Activated CD4-positive, alpha-beta T cell treated with anti-CD3 and anti-CD28 coated beads, Interleukin-2, amount 50 U/mL, for 24 hours (primary cell): ENCODE results near the gene RMND1.
"Not testable (repeated sequence)": the region's sequence is repeated elsewhere in the genome, so short reads cannot be mapped to it uniquely, and the experiment has no call there.

Experiments
- DNase-seq, 2 donors: peaks; one replicate each; pipeline ENCODE4 v3.0.0-alpha.2; 2020; ENCODE audit warnings: low read depth in 1 of 2, low spot score in 1 of 2

The RMND1 gene

DNA sequence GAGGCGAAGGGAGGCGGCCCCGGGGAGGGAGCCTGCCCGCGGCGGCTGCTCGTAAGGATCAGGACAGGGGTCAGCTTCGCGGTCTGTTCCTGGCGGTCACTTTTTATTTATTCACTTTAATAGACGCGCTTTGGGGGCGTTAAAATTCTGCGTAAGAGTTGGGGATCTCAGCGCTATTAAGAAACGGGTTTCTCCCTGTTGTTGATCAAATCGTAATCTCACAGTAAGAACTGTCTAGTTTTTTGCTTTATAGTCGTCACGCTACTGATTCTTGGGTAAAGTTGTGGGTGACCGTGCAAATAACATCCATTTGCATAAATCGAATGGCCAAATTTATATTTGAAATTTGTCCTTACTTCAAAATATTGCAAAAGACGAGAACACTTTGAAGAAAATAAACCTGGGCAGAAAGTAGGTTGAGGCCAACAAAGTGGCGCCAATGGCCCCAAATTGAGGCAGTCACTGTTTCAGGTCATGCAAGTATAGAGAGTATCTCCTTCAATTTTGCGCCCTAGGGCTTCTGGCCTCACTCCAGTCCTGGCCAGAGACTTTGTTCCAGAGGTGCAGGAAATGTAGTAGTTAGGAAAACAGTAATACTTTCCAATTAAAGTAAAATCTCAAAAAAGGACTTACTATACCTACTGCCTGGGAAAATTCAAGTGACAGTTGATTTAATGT is 963 bp upstream of the RMND1 start:
- DNase-seq, result no peak

DNA sequence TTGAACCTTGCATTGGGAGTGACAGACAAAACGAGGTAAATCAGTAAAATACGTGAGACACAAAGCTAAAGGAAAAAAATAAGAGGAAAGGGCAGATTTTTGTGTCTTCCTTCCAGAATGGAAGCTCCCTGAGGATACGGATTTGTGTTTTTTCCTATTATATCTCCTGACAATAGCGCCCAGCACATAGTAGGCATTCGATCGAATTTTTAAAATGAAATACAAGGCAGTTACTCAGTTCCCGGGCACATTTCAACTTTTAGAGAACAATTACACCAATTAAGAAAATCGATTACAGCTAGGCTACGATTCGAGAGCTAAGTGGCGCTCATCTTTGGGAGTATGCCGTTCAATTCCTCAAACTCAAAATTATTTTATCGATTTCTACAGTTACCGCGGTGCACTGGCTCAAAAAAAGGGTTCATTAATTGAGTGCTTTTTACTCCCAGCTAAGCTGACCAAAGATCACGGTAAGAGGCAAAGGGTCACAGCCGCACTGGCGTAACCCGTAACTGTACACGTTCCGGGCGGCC is 443 bp downstream of the RMND1 start:
- no peak for DNase-seq

DNA sequence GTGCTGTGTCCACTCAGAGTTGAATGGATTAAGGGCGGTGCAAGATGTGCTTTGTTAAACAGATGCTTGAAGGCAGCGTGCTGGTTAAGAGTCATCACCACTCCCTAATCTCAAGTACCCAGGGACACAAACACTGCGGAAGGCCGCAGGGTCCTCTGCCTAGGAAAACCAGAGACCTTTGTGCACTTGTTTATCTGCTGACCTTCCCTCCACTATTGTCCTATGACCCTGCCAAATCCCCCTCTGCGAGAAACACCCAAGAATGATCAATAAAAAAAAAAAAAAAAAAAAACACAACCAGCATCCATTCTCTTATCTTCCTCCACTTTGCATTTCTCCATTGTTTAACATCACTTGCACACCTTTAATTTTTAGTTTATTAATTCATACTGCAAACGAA is 998 bp downstream of the RMND1 start:
- not testable (repeated sequence) for DNase-seq

DNA sequence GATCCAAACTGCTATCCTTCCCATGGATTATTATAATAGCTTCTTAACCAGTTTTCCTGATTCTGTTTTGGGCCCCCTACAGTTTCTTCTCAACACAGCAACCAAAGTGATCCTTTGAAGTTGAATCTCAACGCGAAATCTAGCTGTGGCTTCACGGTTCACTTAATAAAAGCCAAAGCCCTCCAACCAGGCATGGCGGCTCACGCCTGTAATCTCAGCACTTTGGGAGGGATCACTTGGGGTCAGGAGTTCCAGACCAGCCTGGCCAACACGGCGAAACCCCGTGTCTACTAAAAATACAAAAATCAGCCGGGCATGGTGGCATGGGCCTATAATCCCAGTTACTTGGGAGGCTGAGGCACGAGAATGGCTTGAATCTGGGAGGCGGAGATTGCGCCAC is 3.3 kb downstream of the RMND1 start:
- no peak for DNase-seq

DNA sequence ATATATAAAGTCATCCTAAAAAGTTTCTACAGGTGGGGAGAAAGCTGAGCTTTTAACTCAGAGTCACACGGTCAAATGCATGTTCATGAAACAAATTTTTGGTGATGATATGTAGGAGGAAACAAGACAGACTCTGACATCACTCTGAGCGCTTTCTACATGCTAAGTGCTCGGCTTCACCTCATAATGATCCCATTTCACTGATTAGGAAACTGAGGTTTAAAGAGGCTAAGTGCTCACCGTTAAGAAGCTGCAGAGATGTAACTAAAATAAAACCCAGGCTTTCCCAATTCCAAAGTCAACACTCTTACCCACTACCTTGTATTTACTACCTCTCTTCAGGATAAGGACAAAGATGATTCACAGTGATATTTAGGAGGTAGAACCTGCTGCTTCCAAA is 4.7 kb downstream of the RMND1 start:
- DNase-seq, result no peak

DNA sequence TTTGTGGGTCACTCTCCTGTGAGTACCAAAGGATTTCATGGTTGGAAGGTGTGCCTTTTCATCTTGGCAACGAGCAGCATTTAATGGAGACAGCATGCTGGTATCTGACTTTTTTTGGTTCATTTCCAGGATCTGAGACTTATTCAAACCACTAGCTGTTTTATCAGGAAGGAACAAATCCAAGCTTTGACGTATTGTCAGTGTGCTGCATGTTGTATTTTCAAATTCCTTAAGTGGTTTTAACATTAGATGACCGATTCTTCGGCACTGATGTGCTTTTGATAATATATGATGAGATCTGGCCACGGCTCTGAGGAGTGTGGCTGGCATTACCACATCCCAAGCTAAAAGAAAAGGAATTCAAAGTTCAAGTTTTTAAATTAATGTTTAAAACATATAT is 6.4 kb downstream of the RMND1 start:
- DNase-seq, result no peak

DNA sequence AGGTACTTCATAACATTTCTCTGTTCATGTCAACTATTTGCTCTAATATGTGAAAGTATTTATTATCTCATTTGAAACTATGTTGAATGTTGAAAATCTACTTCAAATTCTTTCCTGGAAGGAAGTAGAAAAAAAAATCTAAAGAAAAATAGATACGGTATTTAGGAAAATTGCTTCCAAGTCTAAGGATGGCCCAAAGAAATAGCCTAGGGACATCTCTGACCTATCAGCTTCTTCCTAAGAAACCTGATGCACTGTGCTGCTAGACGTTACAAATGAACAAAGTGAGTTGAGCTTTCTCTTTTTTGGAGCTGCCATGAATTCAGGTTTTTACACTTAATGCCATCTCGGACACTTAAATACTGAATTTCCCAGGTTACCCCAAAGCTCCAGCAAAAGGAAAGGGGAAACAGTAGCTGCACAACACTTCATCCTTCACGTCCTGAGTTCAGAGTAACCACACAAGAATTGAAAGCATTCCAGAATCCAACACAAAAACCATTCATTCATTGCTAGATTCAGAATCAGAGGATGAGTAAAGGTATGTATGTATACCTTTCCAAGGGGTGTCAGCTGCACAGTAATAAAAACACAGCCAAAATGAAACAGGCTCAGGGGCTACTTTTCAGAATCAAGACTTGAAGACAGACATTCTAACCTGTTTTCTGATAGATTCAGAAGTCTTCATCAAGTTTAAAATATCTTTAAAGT is 7.9 kb downstream of the RMND1 start:
- DNase-seq, result no peak

DNA sequence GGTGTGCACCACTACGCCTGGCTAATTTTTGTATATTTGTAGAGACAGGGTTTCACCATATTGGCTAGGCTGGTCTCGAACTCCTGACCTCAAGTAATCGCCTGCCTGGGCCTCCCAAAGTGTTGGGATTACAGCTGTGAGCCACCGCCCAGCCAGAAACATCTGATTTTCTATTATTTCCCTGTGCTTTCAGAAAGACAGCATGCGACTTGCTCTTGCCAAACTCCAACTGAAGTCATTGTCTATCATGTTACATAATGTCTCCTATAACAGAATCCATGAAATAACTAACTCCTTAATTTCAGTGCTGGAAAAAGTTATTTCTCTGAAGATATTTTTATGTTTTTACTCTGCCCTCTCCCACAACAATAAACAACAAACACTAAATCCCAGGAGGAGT is 8.5 kb downstream of the RMND1 start:
- DNase-seq, result no peak

DNA sequence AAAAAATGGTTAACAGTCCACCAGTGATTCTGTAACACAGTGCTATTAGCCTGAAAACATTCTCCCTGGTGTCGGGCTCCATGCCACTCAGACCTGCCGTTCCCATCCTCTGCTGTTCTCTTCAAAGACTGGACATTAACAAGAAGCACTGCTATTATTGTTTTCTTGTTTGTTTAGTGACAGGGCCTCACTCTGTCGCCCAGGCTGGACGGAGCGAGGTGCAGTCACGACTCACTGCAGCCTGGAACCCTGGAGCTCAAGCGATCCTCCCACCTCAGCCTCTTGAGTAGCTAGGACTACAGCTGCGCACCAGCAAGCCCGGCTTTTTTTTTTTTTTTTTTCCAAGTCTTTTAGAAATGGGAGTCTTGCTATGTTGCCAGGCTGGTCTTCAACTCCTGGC is 9.6 kb downstream of the RMND1 start:
- DNase-seq, result no peak

DNA sequence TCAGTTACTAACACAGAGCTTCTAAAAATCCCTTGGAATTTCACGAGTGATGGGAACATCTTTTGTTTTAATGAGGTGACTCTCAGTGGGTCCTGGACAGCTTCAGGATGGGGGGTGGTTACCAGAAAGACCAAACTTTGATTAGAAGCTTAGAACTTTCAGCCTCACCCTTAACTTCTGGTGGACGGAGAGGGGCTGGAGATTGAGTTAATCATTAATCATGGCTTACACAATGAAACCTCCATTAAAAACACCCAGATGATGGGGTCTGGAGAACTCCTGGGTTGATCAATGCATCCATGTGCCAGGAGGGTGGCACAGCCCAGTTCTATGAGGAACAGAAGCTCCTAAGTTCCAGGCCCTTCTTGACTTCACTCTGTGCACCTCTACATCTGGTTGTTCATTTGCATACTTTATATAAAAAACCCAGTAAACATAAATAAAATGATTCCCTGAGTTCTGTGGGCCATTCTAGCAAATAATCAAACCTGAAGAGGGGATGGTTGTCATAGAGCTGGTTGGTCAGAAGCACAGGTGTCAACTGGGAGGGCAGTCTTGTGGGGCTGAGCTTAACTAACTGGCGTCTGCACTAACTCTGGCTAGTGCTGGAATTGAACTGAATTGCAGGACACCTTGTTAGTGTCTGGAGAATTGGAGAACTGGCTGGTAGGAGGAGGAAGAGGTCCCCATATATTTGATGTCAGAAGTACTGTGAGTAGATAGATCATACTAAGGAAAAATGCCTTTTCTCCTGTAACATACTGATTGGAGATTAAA is 10.3 kb downstream of the RMND1 start:
- no peak for DNase-seq

DNA sequence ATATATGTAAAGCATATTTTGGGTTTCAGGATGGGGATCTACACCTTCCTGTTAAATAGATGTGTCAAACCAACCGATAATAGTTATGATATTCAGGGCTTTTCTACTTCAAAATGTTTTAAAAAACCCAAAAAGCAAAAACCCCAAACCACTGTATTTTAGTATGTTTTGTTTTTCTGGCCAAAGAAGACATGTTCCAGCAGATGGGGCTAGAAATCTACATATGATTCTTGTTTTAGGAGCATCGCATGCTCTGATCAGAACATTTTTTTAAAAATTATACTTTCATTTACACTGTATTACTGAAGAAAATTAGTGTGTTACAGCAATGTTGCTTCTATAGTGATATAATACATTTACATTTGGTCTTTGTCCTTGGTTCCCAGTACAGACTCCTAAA is 11.0 kb downstream of the RMND1 start:
- no peak for DNase-seq

DNA sequence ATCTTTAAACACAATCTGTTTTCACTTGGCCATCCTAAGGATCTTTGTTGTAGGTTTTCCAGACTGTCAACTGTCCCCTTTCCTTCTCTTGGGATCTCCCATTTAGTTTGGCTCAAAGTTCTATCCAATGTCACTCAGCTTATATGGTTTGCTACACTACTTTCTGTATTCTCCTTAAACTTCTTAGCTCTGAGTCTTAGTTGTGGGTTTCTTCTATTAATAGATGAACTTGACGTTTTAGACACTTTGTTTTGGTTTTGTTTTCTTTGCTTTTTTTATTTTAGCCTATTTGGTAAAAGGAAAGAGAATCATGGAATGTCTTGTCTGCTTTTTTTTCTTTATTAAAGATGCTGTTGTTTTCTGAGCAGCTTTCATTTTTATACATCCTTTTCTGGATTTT is 11.4 kb downstream of the RMND1 start:
- DNase-seq, result no peak

DNA sequence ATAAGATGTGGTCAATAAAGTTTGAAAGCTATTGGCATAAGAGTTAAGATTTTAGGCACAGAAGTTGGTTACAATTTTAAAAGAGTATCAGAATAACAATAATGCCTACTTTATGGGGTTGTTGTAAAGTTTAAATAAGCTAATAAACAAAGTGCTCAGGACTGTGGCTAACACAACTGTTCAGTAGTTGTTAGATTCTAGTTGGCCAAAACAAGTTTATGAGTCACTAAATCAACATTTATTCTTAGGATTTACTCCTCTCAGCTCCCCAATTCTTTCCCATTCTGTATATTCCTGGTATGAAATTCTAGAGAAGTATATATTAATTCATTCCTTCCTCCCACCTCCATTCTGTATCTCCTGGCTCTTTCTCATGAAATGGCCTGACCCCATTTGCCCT is 14.5 kb downstream of the RMND1 start:
- DNase-seq, result no peak

DNA sequence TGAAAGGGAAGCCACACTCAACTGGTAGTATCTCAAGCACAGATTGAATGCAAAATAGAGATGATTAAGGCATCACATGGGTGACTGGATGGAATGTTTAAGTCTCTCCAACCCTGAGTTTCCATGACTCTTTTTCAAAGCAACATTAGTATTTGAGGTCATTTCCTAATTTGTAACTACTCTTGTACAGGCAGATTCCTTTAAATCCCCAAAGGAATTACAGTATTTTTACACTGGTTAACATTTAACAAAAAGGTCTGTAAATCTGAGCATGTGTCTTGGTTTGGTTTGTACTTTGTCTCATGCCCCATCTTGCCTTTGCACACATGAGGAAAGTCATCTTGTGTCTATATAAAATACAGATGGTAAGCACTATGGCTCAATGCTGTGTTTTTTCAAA is 15.1 kb downstream of the RMND1 start:
- DNase-seq, result no peak

DNA sequence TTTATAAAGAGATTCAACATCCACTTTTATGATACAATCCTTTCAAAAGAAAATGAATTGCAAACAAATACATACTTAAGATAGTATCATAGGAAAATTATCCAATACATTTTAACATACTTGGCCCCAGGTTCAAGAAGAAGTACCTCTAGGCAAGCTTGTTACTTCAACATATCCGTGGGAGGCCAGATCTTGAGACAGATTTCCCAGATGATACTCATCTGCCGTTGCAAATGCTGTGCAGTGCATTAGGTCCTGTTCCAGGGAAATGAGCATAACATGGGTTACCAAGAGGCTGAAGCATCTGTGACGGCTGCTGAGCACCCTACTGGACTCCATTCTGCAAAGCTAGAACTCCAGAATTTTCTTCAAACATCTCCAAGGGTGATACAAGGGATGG is 15.6 kb downstream of the RMND1 start:
- no peak for DNase-seq

DNA sequence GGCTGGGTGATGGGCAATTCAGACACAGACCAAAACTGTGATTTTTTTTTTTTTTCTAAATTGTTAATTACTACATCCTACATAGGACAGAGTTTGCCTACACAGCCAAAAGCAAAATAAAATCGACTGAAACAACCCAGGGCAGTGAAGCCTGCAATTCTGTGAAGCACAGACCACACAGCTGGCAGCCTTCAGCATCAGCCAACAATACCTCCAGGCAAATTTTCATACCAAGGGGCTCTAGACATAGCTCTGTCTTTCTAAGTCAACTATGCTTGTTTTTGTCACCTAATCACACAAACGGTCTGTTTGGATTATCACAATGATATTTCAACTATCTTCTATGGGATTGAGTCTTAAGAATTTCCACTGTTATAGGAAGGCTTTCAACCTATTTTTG is 17.6 kb downstream of the RMND1 start:
- no peak for DNase-seq

DNA sequence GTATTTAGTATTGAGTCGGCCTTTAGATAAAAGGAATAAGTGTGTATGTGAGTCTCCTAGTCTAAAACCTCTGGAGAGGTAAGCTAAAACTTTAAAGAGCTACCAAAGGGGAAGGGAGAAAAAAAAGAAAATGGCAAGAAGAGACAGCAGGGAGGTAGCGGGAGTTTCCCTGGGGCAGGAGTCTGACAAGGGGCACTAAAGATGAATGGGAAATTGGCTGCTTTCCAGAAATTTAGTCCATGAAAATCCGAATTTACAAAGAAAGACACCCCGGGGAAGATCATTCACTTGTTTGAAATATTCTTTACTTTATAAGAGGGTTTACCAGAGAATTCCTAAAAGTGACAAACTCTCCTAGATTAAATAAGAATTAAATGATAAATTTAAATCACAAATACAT is 19.3 kb downstream of the RMND1 start:
- no peak for DNase-seq

DNA sequence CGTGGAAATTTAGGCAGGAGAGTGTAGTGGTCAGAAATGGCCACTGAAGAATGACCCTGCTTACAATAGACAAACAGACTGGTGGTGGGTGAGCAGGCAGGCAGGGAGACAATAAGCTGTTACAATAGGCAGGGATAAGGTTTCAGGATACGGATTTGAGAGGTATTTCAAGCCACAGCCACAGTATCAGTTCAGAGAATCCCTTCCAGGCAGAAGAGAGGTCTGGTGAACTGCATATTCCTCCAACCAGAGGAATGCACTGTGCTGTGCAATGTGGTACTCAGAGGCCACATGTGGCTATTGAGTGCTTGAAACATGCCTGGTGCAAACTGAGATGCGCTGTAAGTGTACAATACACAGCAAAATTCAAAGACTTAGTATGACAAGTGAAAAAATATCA is 20.6 kb downstream of the RMND1 start:
- no peak for DNase-seq

DNA sequence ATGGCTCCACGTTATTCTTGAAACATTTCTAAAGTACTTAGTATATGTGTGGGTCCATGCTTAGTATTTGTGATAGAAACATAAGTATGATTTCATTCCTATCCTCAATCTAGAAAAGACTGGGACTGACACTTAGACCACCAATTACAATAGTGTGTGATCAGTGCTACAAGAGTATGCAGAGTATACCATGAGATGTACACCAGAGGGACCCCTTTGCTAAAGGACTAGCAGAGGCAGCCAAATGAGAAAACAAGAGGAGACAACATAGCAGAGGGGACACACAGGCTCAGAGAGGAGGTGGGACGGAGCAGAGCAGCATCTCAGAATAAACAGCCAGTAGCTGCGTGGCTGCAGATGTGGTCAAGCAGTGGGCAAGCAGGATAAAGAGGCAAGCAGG is 21.0 kb downstream of the RMND1 start:
- DNase-seq, result no peak

DNA sequence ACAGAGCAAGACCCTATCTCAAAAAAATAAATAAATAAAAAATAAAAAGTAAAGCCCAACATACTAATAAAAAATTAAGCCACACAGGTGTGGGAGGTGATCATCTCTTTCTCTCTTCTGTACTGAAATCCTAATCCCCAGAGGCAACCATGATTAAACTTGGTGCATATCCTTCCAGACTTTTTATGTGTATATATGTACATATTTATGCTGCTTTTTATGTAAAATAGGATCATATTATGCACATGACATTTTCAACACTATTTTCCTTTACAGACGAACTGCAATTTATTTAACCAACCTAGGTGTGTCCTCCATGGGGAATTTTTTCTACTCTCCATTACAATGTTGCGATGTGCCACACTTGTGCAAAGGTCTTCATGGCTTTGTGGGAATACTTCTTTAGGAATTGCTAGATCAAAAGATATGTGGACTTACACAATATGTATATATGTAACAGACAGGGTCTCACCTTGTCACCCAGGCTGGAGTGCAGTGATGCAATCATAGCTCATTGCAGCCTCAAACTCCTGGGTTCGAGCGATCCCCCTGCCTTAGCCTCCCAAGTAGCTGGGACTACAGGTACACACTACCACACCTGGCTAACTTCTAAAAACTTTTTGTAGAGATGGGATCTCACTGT is 23.7 kb downstream of the RMND1 start:
- no peak for DNase-seq

DNA sequence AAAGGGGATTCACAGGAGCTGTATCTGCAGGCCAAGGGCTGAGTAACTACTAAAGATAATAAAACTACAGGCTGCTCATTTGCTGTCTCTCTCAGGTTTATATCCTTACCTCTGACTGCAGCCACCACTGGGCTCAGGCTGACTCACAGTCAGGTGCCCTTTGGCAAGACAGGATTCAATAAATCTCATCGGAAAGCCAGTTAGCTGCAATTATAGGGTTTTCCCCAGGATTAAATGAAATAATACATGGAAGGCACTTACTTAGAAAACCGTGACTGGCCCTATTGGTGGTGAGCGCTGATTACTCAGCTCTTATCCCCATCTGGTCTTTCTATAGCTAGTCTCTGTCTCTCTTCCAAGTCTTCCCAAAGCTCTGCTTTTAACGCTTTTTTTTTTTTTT is 26.4 kb downstream of the RMND1 start:
- no peak for DNase-seq

DNA sequence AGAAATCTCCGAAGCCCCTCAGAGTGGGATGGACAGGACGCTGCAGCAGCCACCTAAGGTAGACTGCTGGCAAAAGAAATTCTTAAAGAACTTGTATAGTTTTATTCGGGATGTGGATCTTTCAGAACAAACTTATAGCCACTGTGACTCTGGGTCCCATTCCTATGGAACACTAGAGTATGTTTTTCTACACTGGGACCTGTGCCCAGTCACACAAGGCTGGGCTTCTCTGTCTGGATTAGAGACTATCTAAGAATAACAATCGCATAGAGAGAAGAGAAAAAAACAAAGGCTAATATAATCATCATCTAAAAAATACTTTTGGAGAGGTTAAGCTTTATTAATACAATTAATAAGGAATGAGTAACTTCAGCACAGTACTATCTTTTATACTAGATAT is 28.9 kb downstream of the RMND1 start:
- no peak for DNase-seq
